ENCODE data around the gene RRP1.
"Not testable (repeated sequence)": the region's sequence is repeated elsewhere in the genome, so short reads cannot be mapped to it uniquely, and the experiment has no call there.

RRP1 gene

GRCh38 chr21:43819511-43820405 is 30.4 kb downstream of the RRP1 start:
- no peak for DNase-seq

- DNase-seq, result no peak
Observed at GRCh38 chr21:43820466-43820865, 31.1 kb downstream of the RRP1 start.

GRCh38 chr21:43822166-43822565 is 32.8 kb downstream of the RRP1 start:
- DNase-seq, result not testable (repeated sequence)

- not testable (repeated sequence) for DNase-seq
Observed at GRCh38 chr21:43822741-43823140, 33.4 kb downstream of the RRP1 start.

GRCh38 chr21:43824333-43825241 is 35.2 kb downstream of the RRP1 start:
- DNase-seq, result peak; percentile 42

GRCh38 chr21:43825242-43825935 is 36.0 kb downstream of the RRP1 start:
- no peak for DNase-seq

- no peak for DNase-seq
Observed at GRCh38 chr21:43825936-43826622, 36.7 kb downstream of the RRP1 start.

- DNase-seq, result no peak
Observed at GRCh38 chr21:43826623-43826974, 37.2 kb downstream of the RRP1 start.

- DNase-seq, result peak; percentile 73
Observed at GRCh38 chr21:43827015-43827611, 37.7 kb downstream of the RRP1 start.

GRCh38 chr21:43829161-43829560 is 39.8 kb downstream of the RRP1 start:
- DNase-seq, result no peak

- DNase-seq, result no peak
Observed at GRCh38 chr21:43829575-43830119, 40.3 kb downstream of the RRP1 start.

- no peak for DNase-seq
Observed at GRCh38 chr21:43832158-43832550, 42.8 kb downstream of the RRP1 start.

GRCh38 chr21:43832648-43833047 is 43.3 kb downstream of the RRP1 start:
- no peak for DNase-seq

- DNase-seq, result no peak
Observed at GRCh38 chr21:43834146-43834905, 44.9 kb downstream of the RRP1 start.

- DNase-seq, result no peak
Observed at GRCh38 chr21:43835050-43835449, 45.7 kb downstream of the RRP1 start.

- no peak for DNase-seq
Observed at GRCh38 chr21:43835861-43836260, 46.5 kb downstream of the RRP1 start.

- no peak for DNase-seq
Observed at GRCh38 chr21:43836616-43837015, 47.2 kb downstream of the RRP1 start.

- no peak for DNase-seq
Observed at GRCh38 chr21:43840259-43840658, 50.9 kb downstream of the RRP1 start.

- no peak for DNase-seq
Observed at GRCh38 chr21:43842742-43843141, 53.4 kb downstream of the RRP1 start.

GRCh38 chr21:43844906-43845305 is 55.5 kb downstream of the RRP1 start:
- not testable (repeated sequence) for DNase-seq

- no peak for DNase-seq
Observed at GRCh38 chr21:43845386-43845785, 56.0 kb downstream of the RRP1 start.

All from fibroblast of skin of right quadriceps (primary cell).